GM21825 (cell line): ENCODE measurements around the gene LDLRAD3.

Source experiments
- ATAC-seq: cut with Tn5 transposase; IDR thresholded peaks from one replicate; pipeline ENCODE4 v1.9.1; 2021; ENCODE audit warnings: mild to moderate bottlenecking, moderate library complexity; ENCODE audit not compliant: unreplicated experiment

The LDLRAD3 gene

DNA sequence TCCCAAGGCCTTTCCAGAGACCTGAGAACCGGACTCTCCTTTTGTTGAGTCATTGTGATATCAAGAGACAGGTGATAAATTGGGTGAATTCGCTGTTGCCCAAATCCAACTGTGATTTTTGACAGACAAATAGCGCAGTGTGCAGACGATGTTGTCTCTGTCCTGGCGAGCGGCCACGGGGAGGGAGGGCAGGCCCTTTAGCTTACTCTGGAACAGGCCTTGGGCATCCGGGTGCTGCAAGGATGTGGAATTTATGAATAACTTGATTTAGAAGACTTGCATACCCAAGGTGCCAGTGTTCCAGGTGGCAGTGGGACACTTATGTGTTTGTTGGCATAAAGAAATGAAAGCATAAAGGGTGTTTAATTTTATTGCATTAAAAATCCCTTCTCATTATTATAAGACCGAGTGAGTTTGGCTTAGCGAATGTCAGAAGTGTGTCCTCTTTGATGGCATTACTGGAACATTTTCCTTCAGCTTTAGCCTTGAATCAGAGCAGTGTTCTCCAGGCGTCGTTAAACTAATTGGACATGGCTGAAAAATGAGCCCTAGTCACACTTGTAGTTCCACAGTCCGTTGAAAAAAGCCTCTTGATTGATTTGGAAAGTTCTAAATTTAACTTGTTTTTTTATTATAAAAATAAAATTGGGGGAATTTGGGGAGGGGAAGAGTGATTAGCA is 9.4 kb downstream of the LDLRAD3 start:
- no peak for ATAC-seq

DNA sequence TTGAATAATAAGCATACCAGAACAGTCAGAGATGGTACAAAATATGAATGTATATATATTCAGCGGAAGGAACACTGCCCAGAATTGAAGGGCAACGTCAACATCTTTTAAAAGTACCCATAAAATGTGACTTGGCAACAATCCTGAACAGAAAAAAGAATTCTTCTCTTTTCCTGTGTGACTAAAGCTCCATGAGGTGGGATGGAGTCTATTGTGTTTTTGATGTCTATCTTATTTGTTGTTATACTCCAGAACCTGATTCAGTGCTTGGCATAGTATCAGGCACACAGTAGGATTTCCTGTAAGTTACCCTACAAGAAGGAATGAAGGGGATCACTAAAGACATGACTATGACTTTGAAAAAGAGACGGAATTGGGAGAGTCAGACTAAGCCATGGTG is 10.3 kb downstream of the LDLRAD3 start:
- no peak for ATAC-seq

DNA sequence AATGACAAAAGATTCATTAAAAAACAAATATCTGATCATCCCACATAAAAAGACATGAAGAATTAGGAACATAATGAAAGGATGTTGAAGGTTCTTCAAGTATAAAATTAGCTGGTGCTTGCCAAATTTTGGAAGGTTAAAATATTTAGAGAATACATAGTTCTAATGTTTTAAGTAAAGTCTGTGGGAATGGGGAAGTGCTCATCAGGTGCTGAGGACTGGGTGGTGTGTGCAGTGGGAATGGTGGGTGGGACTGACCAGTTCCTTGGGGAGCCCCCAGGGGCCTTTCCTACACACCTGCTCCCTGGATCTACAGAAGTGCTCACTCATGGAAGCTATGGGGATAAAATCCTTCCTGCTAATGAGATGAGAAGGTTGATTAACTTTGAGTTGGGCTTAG is 11.8 kb downstream of the LDLRAD3 start:
- ATAC-seq, result no peak

DNA sequence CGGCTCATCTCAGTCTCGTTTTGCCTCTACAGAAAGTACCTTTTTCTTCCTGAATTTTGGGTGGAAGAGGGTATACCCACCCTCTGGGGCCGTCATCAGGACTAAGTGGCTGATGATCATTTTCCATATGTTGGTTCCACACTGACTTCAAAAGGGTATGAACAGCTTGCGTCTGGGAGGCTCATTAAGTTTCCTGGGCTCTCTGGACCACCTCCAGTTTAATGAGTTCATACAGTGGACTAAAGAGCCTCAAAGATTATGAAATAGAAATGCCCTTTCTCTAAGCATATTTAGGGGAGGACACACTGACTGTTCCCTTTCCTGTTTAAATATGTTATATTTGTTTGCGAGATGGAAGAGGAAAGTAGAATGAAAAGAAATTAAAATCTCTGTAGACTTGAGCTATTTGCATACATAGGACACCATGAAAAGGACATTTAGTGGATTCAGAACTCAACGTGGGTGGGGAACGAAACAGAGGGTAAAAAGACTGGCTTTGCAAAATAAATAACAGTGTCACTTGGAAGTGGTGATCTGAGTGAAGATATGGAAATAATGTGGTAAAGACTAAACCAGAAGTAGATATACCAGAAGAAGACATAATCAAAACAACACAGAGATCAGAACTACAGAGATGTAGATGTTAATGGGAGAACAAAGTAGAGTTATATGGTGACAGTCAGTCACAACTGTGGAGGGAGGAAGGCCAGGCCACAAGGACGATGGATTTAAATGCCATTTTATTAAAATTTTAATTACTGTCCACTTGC is 18.7 kb downstream of the LDLRAD3 start:
- ATAC-seq, result no peak

DNA sequence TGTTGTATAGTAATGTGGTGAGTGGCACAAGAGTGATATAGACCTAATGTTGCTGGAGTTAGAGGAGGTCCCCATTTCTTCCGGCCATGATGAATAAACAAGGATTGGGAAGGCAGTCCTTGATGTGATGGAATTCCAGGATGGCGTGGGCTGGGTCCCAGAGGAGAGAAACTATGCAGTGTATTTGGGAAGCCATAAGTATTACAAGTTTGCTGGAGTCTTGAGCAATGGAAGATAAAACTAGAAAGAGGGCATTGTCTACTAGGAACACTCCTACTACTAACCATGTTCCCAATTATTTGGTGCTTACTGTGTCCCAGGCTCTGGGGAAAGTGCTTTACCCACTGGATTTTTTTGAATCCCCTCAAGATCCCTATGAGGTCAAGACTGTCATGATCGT is 20.0 kb downstream of the LDLRAD3 start:
- ATAC-seq, result no peak

DNA sequence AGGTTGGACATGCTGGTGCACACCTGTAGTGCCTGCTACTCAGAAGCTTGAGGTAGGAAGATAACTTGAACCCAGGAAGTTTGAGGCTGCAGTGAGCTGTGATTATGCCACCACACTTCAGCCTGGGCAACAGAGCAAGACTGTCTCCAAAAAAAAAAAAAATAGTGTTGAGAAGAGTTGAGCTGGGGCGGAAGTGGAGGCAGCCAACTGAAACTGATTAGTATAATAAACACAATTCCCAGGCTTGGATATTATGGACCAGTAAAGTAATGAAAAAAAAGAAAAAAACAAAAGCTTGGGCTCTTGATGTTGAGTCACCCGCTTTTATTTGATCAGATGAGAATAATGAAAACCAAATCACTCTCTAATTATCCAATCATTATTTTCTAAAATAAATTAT is 21.0 kb downstream of the LDLRAD3 start:
- no peak for ATAC-seq

DNA sequence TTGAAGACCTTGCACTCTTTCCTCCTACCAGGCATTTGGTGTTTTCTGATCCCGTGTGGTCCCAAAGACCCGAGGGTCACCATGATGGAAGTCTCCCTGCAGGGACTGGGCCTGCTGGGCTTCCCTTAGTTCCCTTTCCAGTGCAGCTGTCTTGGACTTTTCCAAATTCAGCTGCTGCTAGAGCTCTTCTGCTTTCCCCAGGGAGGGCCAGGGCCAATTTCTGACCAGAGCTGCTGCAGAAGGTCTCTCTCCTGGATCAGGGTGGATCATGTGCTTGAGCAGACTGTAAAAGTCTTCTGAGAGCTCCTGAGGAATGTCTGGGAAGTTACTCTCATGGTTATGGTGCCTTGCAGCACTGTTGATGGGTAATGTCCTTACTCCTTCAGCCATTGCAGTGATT is 23.2 kb downstream of the LDLRAD3 start:
- no peak for ATAC-seq

DNA sequence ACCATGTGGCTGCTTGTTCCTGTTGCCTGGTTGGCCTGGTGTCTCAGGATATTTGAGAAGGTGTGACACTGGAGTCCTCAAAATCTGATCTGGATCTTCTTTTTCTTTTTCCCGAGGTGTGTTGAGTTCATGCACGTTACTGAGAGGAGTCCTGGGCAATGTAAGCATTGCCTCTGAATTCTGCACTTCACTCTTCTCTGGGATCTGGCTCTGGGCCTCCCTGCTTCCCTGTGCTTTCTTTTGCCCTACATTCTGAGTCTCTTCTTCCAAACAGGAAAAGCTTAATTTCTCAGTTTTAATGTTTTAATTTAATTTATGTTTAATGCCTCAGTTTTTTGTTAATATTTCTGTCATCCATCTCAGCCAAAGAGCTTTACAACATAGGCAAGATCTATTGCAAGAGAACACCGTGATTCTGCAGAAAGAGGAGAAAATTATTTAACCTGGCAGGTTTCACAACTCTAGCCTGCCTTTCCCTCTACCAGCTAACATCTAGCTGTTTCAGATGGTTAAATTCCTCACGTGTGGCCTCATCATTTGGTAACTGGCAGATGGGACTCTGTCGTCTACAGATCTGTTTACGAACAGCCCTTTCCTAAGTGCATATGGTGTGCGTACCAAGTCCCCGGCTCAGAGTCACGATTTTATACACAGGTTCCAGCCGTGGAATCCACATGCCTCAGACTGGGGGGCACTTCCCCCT is 24.7 kb downstream of the LDLRAD3 start:
- ATAC-seq, result no peak

DNA sequence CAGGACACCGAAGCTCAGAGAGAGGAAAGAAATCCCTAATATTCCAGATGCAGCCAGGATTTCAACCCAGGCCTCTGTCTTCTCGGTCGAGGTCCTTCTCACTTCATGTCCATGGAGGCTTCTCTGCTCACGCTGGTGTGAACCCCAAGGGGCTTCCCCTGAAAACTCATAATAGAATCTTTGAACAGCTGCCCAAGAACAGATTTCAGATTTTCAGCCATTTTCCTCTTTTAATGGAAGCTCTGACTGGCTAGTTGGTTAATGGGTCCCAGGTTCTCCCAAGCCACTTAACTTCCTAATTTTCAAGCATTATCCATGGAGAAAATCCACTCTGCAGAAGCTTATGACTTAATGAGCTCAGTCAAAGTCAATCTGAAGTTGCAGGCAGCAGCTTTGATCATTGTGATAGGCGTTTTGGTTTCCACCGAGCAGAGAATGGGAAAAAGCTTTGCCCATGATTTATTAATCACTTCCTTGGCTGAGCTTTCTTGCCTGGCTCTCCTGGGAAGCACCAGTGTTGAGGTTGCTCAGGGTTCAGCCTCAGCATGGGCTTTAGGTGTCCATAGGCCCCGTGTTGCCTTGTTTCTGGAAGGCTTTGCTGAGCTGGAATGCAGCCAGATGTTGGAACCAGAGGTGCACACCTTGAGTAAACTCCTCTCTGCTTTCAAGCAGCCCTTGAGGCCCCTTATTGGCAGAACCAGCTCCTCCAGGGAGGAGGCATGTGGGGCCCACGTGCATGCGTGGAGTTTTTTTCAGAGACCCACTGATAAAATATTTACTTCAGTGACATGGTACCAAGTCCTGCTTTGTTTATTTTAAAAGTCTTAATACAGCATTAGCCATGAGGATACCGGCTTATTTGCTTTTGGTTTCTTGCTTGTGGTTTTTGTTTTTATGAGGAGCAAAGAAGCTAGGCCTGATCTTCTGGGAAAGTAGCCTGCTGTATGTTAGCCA is 25.5 kb downstream of the LDLRAD3 start:
- ATAC-seq, result no peak

DNA sequence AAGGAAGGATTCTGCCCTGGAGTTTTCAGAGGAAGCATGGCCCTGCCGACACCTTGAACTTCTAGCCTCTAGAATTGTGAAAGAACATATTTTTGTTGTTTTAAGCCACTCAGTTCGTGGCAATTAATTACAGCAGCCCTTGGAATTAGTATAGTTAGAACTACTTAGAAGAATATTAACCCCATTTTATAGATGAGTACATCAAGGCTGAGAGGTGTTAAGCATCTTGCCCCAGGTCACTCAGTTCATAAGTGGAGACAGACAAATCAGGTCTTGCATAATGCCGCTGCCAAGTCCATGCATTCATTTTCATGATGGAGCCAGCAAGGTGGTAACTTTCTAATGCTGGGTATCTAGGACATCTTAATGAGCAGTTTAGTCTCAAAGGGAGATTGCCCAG is 26.6 kb downstream of the LDLRAD3 start:
- no peak for ATAC-seq

DNA sequence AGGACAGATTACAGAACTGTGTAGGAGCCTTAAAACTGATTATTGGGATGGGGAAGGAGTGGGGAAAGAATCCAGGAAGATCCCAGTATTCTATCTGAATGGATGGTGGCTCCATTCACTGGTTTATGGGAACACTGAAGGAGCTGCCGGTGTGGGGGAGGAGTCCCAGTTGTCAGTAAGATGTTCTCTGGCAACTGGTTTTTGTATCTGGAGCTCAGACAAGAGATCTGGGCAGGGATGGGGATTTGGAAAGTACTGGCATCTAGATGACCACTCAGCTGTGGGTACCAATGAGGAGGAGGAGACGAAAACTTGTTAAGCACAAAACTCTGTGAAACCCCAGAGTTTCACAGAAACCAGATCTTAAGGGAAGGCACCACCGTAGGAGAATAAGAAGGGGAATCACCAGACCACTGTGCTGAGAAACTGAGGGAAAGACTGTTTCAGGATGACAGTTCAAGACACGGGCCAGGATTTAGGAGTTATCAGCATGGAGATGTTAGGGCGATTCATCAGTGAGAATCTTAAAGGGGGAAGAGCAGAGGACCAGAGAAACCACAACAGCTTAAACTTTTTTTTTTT is 28.1 kb downstream of the LDLRAD3 start:
- ATAC-seq, result no peak

DNA sequence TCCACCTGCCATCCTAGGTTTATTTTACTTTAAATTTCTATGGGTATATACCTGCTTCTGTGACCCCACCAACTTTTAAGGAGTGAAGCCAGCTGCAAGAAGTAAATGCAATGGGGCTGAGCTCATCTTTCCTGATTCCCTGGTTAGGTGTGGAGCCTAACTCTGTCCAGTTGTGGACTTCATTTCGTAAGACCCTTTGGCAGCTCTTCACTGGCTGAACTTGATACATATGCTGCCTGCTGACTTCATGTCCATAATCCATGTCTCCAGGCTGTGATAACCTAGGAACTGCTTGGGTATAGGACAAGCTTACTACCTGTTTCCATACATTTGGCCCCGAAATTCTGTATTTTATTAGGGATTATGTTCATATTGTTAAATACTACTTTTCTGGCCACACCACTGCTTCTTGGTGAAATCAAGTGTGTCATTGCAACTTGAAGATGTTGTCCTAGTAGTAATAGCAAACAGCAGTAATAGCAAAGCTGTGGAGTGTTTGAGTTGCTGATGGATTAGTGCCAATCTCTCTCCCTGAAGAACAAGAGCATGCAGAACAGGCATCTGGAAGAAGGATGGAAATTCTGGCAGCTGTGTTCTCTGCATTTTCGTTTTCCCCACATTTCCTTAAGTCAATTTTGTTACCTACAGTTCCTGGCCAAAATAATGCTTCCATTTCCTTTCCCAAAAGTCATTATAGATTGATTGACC is 31.2 kb downstream of the LDLRAD3 start:
- no peak for ATAC-seq

DNA sequence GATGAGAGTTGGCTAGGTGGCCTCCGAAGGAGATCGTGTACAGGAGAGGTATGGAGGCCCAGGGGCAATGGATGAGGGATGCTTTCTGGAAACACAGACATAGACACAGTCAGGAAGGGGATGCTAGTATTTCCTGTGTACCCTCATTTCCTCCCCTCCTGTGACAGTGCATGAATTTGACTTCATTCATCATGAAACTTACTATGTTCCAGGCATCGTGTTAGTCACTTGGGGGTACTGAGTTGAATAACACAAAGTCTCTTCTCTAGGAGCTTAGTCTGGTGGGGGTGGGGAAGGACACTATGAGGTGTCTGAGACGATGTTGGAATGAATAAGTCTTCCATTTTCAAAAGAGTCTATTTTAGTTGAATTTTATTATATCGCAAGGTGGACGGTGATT is 32.6 kb downstream of the LDLRAD3 start:
- no peak for ATAC-seq

DNA sequence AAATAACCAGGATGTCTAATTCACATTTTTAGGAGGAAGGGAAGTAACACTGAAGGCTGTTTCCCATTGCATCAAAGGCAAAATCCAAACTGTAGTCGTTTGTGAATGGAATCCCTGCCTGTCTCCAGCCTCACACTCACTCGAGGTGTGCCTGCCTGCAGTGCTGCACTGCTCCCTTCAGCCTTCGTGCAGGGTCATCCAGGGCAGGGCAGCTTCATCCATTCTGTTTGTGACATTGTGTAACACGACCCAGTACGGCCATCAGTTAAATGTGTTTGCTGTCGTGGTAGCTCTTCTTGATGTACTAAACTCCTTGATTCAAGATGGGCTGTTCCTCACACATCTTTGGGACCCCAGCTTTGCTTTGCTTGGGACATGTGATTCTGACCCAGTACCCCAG is 34.3 kb downstream of the LDLRAD3 start:
- ATAC-seq, result no peak

DNA sequence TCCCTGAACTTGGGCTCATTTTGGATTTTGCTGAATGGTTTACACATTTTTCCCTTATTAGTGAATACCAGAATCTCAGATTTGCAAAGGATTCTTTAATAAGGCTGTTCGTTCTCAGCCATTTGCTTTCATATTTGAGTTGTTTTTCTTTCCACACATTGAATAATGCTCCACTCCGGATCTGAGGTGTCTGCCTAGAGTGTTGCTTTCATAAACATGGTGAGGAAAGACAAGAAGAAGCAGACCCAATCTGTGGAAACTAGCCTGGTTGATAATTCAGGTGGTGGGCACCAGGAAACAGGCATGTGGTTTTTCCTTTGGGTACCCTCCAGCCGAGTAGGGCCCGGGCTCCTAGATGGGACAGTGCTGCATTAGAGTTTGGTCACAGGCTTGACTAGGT is 35.0 kb downstream of the LDLRAD3 start:
- no peak for ATAC-seq

DNA sequence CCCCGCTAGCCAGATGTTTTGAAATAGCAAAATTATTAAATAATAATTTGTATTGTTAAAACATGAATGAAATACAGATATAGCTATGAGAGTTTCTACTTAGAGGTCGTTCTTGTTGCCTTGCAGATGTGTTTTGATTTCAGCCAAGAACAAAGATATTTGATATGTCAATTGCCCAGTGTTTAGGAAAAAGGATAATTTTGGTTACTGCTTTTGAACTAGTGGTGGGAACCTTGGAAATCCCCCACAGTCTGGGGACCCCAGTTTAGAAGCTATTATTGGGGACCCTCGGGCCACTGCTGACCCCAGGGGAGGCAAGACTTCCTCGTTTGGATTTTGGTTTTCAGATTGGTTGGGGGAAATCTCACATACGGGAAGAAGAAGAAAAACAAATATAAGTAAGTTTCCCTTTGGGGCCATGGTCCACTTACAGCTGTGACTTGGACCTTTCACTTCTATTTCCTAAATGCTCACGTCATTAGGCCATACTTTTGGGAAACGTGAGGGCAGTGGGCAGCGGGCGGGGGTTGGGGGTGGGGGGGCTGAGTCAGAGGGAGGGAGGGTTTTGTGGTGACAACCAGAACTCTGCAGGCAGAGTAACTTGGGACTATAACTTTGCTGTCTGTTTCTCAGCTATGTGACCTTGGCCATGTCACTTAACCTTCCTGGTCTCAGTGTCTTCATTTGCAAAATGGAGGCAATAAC is 37.0 kb downstream of the LDLRAD3 start:
- no peak for ATAC-seq

DNA sequence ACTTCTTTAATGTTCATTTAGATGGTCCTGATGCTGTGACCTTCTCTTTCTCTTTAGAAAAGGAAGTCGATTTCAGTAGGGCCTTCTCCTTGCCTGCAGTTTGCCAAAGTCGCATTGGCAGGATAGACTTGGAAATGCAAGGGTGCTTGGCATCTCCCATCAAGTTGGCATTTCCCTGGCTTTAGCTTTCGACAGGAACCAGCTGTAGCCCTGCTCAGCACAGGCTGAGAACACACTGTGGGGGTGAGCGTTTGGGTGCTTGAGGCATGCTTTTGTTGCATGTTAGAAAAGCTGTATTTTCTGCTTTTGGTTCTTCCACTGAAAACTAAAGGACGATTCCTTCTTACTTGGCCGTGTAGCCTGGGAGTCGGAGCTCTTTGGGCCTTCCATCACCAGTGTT is 37.7 kb downstream of the LDLRAD3 start:
- no peak for ATAC-seq

DNA sequence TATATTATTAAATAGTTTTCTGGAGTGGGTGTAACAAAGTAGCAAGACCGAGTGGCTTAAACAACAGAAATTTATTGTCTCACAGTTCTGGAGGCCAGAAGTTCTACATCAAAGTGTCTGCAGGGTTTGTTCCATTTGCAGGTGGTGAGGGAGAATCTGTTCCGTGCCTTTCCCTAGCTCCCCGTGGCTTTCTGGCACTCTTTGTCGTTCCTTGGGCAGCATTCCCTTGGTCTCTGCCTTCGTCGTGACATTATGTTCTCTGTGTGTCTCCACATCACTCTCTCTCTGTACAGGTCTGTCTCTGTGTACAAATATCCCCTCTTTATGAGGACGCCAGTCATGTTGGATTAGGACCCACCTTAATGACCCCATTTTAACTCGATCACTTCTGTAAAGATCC is 38.2 kb downstream of the LDLRAD3 start:
- ATAC-seq, result no peak

DNA sequence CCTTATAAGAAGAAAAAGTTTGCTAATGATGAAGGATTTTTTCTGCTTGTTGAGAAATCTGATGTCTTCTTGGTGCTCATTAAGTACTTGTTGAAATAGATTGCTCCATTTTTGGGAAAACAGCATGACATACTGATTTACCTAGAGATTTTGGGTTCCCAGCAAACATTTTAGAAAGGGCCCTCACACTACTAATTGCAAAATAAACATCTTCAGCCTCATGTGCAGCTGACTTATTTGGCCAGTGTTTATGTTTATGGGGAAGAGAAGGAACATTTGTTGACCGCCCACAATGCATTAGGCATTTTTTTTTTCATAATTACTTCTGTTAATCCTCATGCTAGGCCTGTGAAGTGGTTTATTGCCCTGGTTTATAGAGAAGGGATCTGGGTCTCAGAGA is 40.1 kb downstream of the LDLRAD3 start:
- ATAC-seq, result no peak
